Testis (tissue), 2 donors: ENCODE data around the gene ACO2.
A peak's percentile ranks its signal among the peaks of the same experiment; 100 is the strongest.

Experiments
- POLR2A ChIP-seq: fragments of 450-650 bp; IDR thresholded peaks from one replicate; pipeline ENCODE4 v1.6.1; 2017; ENCODE audit warnings: antibody characterized with exemption, mild to moderate bottlenecking, moderate library complexity
- TF ChIP-seq, protein P1 (sequence below), 3 experiments: fragments of 450-650 bp in 2 of 3; fragments of 200-600 bp in 1 of 3; sonication (generic) in 1 of 3; IDR thresholded peaks; one replicate each; pipeline ENCODE4 v1.5.1; 2016 to 2019; ENCODE audit warnings: antibody characterized with exemption in 3 of 3, mild to moderate bottlenecking in 2 of 3, moderate library complexity in 1 of 3

DNA sequence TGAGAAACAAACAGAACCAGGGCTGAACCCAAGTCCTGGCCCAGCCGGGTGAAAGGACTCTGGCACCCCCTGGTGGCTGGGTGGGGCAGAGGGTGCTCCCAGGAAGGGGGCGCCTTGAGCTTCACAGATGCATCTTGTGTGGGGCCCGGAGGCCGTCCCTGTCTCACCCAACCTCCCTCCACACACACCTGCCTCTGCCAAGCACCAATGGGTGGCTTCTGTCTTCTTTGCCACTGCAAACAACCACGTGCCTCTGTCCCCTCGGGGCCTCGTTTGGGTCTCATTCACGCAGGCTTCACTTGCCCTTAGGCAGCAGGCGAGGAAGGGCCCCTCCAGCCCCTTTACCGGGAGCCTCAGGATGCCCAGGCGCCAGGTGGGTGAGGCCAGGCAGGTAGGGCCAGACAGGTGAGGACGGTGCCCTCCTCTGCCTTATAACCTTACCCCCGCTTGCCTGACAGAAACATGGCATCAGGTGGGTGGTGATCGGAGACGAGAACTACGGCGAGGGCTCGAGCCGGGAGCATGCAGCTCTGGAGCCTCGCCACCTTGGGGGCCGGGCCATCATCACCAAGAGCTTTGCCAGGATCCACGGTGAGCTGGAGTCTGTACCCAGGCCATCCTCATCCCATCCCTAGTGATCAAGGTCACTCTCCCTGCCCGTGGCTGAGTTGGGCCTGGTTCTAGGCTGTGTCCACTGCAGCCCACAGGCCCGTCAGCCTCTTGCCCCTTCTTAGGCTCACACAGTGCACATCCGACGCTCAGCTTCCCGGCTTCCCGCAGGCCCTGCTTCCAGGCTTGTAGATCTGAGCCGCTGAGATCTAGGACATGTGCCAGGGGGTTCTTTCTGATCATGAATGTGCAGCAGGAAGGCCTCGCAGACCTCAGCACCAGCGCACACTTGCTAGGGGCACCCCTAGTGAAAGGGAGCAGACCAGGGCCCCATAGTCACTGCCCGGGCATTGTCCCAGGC lies 58.2 kb downstream of the ACO2 start:
- TF ChIP-seq POLR2A = no peak
- TF ChIP-seq, protein P1, sequence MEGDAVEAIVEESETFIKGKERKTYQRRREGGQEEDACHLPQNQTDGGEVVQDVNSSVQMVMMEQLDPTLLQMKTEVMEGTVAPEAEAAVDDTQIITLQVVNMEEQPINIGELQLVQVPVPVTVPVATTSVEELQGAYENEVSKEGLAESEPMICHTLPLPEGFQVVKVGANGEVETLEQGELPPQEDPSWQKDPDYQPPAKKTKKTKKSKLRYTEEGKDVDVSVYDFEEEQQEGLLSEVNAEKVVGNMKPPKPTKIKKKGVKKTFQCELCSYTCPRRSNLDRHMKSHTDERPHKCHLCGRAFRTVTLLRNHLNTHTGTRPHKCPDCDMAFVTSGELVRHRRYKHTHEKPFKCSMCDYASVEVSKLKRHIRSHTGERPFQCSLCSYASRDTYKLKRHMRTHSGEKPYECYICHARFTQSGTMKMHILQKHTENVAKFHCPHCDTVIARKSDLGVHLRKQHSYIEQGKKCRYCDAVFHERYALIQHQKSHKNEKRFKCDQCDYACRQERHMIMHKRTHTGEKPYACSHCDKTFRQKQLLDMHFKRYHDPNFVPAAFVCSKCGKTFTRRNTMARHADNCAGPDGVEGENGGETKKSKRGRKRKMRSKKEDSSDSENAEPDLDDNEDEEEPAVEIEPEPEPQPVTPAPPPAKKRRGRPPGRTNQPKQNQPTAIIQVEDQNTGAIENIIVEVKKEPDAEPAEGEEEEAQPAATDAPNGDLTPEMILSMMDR (IDR thresholded peaks at IDR 0.05) = peak; percentile 57 to 80 (median 73)
